ENCODE measurements around the gene SOX8.

Gene SOX8

GRCh38 chr16:959232-960040 is 22.1 kb upstream of the SOX8 start:
- no peak for TF ChIP-seq CTCF (IDR thresholded peaks at IDR 0.05; ENCODE audit: low read depth, low read length)
- no peak for DNase-seq (ENCODE audit: extremely low read depth, low read depth)

DNA sequence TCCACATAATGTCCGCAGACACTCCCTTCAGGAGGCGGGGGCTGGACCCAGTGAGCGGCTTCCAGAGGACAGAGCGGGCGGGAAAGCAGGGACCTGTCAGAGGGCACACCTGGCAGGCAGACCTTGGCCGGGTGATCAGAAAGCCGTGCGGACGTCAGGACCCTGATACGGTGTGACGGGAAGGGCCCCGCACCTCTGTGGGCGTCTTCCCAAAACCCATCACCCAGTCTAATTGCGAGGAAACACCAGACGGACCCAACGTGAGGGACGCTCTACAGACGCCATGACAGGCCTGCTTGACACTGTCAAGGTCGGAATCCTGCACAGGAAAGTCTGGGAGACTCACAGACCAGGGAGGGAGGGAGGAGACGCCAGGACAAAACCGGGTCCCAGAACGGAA is 19.2 kb upstream of the SOX8 start:
- no peak for TF ChIP-seq CTCF (IDR thresholded peaks at IDR 0.05; ENCODE audit: low read depth, low read length)
- no peak for DNase-seq (ENCODE audit: extremely low read depth, low read depth)

GRCh38 chr16:962901-963814 is 18.4 kb upstream of the SOX8 start:
- no peak for DNase-seq (ENCODE audit: extremely low read depth, low read depth)
- no peak for TF ChIP-seq CTCF (IDR thresholded peaks at IDR 0.05; ENCODE audit: low read depth, low read length)

GRCh38 chr16:963913-964312 is 17.7 kb upstream of the SOX8 start:
- TF ChIP-seq CTCF (IDR thresholded peaks at IDR 0.05; ENCODE audit: low read depth, low read length): no peak
- no peak for DNase-seq (ENCODE audit: extremely low read depth, low read depth)

- DNase-seq (ENCODE audit: extremely low read depth, low read depth): no peak
- TF ChIP-seq CTCF (IDR thresholded peaks at IDR 0.05; ENCODE audit: low read depth, low read length): no peak
Observed at GRCh38 chr16:964356-965035, 17.1 kb upstream of the SOX8 start.

- DNase-seq (ENCODE audit: extremely low read depth, low read depth): no peak
Observed at GRCh38 chr16:965036-965395, 16.6 kb upstream of the SOX8 start.

More at GRCh38 chr16:965036-965395, 16.6 kb upstream of the SOX8 start:
- no peak for TF ChIP-seq CTCF (IDR thresholded peaks at IDR 0.05; ENCODE audit: low read depth, low read length)
